ENCODE results near the gene ANKRD2. TPM values are rescaled to one million over a fixed set of nuclear protein-coding genes. Genes with fewer than 3 reads are reported as not detected.

Gene ANKRD2
- total RNA-seq, 2 experiments from 2014 or later = 0.23 TPM; not detected in 1

DNA sequence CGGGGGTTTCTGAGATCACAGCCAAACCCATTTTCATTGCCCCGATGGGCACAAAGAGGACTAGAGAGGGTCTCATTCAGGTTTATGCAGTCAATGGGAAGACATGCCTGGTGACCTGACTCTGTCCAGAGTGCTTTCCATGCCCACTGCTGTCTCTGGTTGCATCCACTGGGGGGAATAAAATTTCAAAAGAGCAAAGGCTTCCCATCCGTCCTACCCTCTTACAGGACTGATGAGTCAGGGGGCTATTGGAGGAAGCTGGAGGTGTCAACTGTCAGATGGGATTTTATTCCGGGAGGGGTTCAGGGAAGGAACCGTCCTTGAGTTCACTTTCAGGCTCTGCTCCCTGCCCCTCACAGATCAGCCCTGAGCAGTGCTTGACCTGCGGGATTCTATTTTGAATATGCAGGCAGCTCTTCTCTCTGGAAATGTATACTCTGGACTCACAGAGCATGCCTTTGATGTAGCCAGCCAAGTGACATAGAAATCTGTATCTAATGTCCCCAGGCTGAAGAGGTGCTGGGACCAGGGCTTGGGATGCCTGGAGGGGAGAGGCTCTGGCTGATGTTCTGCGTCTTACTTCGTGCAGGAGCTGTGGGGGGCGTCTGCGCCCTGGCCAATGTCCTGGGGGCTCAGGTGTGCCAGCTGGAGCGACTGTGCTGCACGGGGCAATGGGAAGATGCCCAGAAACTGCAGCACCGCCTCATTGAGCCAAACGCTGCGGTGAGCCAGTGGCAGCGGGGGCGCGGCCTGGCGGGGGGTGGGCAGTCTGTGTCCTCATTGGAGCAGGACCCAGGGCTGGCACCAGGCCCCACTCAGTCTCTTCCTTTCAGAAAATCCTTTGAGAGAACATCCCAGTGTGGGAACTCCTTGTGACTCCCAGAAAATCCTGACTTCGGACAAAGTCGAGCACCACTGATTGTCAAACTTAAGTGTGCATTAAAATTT, 29.0 kb downstream of the ANKRD2 start:
- ATAC-seq (ENCODE audit: low read depth) (no peak), DNase-seq (no peak)
- Mint-ChIP-seq H3K9me3 (no peaks in the 10 kb centered on the region), H3K4me1 (no peaks in the 10 kb centered on the region), H3K27ac (no peak overlapping the region), H3K36me3 (no peaks in the 10 kb centered on the region), H3K4me3 (no peak overlapping the region), H3K27me3 (peaks cover 7% of the 10 kb centered on the region)
- POLR2A ChIA-PET = no interaction called here

DNA sequence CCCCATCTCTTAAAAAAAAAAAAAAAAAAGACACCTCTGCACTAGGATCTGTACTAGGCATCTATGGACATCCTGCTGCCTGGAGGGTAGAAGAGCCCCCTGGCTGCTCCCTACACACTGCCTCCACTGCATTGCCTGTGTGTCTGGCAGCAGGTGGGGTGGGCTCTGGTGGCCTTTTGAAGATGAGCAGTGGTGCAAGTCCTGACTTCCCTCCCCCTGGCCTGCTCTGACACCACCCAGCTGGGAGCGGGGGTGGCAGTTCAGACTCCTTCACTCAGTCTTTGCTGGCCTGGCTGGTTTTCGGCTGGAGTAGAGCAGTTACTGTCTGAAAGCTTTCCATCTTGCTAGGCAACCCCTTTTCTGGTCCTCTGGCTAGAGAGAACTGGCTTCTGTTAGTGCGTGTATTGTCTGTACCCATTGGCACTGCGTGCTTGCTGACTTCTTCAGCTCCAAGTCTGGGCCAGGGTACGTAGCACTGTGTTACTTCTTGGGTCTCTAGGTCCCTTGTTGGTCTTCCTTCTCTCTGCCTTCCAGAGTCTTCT, 34.6 kb downstream of the ANKRD2 start:
- POLR2A ChIA-PET = no interaction called here
- Mint-ChIP-seq H3K4me3 (no peak overlapping the region), H3K36me3 (no peaks in the 10 kb centered on the region), H3K27ac (no peak overlapping the region), H3K9me3 (no peaks in the 10 kb centered on the region), H3K27me3 (peaks cover 4% of the 10 kb centered on the region), H3K4me1 (no peaks in the 10 kb centered on the region)
- DNase-seq (no peak), ATAC-seq (ENCODE audit: low read depth) (no peak)

DNA sequence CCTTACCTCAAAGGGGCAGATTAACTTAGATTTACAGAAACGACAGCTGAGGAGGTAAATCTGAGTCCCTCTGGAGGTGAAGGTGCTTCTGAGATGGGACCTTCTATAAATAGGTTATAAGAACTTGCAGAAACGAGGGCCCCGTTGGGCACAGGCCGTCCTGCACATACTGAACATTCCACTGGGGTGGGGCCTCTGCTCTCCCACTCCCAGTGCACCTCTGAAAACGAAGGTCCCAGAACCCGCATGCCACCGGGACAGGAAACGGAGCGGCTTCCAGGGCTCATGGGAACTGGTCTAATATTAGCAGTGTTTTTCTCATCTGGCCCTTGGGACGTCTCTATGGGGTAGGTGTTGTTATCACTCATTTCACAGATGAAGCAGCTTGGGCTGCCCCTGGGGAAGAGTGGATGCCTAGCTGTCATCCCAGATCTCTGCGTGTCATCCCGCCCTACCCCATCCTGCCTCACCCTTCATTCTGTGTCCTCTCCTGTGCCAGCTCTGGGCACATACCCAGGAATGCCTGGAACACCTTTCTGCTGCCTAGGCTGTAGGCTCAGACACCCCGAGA, 36.5 kb downstream of the ANKRD2 start:
- H3K27me3 Mint-ChIP-seq = peaks cover 3% of the 10 kb centered on the region

DNA sequence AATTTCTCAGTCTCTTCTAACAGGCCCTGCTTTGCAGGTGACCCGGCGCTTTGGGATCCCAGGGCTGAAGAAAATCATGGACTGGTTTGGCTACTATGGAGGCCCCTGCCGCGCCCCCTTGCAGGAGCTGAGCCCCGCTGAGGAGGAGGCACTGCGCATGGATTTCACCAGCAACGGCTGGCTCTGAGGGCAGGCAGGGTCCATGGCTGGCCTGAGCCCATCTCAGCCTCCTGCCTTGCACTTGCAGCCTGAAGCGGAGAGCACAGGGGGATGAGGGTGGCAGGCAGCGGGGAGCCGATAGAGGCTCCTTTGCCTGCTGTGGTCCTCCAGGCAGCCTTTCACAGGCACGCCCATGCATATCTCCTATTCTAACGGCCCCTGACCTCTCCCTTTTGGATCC, 38.9 kb downstream of the ANKRD2 start:
- no peak for DNase-seq
- Mint-ChIP-seq H3K4me1 (no peaks in the 10 kb centered on the region), H3K4me3 (no peak overlapping the region), H3K9me3 (no peaks in the 10 kb centered on the region), H3K36me3 (no peaks in the 10 kb centered on the region), H3K27ac (no peak overlapping the region), H3K27me3 (no peaks in the 10 kb centered on the region)
- POLR2A ChIA-PET = no interaction called here
- no peak for ATAC-seq (ENCODE audit: low read depth)

More for the DNA sequence above, 36.5 kb downstream of the ANKRD2 start:
- ATAC-seq (ENCODE audit: low read depth) (no peak), DNase-seq (no peak)
- H3K4me3 Mint-ChIP-seq = no peak overlapping the region
- H3K27ac Mint-ChIP-seq = no peak overlapping the region
- no peaks in the 10 kb centered on the region for H3K36me3 Mint-ChIP-seq
- H3K9me3 Mint-ChIP-seq = no peaks in the 10 kb centered on the region
- POLR2A ChIA-PET = no interaction called here
- no peaks in the 10 kb centered on the region for H3K4me1 Mint-ChIP-seq

DNA sequence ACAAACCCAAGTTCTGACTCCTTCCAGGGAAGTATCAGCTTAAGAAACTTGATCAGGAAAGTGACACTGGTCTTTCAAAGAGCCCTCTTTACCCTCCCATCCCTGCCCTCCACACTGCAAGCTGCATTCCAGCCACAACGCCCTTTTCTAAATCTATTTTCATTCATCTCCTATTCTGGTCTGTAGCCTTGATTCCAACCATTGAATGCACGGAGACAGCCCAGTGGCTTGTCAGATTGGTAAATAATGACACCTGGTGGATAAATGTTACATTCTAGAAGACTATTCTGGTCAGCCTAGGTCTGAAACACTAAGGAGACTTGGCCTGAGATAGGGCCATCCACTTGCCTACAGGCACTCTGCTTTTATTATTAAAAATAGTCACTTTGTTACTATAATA, 39.8 kb downstream of the ANKRD2 start:
- Mint-ChIP-seq H3K9me3 (no peaks in the 10 kb centered on the region), H3K27me3 (no peaks in the 10 kb centered on the region), H3K4me1 (no peaks in the 10 kb centered on the region), H3K36me3 (no peaks in the 10 kb centered on the region), H3K27ac (no peak overlapping the region), H3K4me3 (no peak overlapping the region)
- DNase-seq (no peak), ATAC-seq (ENCODE audit: low read depth) (peak; percentile 60)
- POLR2A ChIA-PET = no interaction called here

DNA sequence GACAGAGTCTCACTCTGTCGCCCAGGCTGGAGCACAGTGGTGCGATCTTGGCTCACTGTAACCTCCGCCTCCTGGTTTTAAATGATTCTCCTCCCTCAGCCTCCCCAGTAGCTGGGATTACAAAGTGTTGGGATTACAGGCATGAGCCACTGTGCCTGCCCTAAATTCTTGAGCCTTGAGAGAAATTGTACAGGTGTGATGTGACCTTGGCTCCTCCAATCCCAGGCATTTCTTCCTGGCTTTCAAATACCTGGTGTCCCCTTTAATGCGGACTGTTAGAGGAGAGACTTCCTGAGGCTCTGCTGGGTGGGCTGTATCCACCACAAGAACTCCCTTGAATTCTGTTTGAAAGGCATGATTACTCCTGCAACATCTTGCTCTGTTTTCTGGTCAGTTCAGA, 45.7 kb downstream of the ANKRD2 start:
- Mint-ChIP-seq H3K9me3 (no peaks in the 10 kb centered on the region), H3K36me3 (no peaks in the 10 kb centered on the region), H3K27ac (no peak overlapping the region), H3K4me3 (no peak overlapping the region), H3K4me1 (no peaks in the 10 kb centered on the region), H3K27me3 (no peaks in the 10 kb centered on the region)
- DNase-seq = no peak
- no peak for ATAC-seq (ENCODE audit: low read depth)
- POLR2A ChIA-PET = no interaction called here

DNA sequence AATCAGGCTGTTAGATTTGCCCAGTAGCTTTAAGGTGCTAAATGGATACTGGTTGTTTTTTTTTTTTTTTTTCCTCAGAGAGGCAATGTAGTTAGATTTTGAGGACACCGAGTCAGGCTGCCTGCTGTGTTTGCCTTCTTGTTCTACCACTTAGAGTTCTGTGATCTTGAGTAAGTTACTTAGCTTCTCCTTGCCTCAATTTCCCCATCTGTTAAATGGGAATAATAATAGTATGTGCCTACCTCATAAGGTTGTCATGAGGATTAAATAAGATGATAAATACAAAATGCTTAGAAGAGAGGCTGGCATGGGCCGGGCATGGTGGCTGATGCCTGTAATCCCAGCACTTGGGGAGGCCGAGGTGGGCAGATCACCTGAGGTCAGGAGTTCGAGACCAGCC, 46.2 kb downstream of the ANKRD2 start:
- no peak for DNase-seq
- H3K9me3 Mint-ChIP-seq = no peaks in the 10 kb centered on the region
- H3K36me3 Mint-ChIP-seq = no peaks in the 10 kb centered on the region
- H3K27me3 Mint-ChIP-seq = no peaks in the 10 kb centered on the region
- POLR2A ChIA-PET = no interaction called here
- H3K4me3 Mint-ChIP-seq = no peak overlapping the region
- ATAC-seq (ENCODE audit: low read depth) = no peak
- H3K27ac Mint-ChIP-seq = no peak overlapping the region
- H3K4me1 Mint-ChIP-seq = no peaks in the 10 kb centered on the region

DNA sequence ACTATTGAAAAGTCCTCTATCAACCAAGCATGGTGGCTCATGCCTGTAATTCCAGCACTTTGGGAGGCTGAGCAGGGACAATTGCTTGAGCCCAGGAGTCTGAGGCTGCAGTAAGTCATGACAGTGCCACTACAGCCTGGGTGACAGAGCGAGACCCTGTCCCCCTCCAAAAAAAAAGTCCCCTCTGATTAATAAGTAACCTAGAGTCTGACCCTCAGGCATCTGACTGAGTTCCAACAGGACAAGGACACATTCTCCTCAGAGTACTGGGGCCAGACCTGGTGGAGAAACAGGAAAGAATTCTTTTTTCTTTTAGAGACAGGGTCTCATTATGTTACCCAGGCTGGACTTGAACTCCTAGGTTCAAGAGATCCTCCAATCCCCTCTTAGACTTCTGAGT, 50.7 kb downstream of the ANKRD2 start:
- POLR2A ChIA-PET = no interaction called here
- Mint-ChIP-seq H3K27ac (no peak overlapping the region), H3K27me3 (no peaks in the 10 kb centered on the region), H3K9me3 (no peaks in the 10 kb centered on the region), H3K4me3 (no peak overlapping the region), H3K4me1 (no peaks in the 10 kb centered on the region), H3K36me3 (no peaks in the 10 kb centered on the region)
- no peak for ATAC-seq (ENCODE audit: low read depth)
- DNase-seq = no peak

DNA sequence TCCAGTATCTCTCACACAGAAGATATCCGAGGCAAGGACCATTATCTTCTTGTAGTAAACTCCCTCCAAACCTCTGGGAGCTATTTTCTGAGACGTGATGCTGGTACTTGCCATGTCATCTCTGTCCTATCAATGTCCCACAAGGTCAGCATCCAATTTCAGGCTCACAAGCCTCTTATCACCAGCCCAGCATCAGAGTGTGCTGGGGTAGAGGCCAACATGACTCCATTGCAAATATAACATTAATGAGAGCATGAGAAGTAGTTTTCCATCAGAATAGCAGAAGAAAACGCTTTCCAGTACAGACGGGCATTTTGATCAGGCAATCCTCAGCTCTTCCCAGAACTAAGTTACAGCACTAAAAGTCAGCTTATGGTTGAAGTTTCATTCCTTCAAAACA, 55.2 kb downstream of the ANKRD2 start:
- POLR2A ChIA-PET = no interaction called here
- DNase-seq = no peak
- peaks cover 5% of the 10 kb centered on the region for H3K4me1 Mint-ChIP-seq
- H3K4me3 Mint-ChIP-seq = no peak overlapping the region
- H3K36me3 Mint-ChIP-seq = no peaks in the 10 kb centered on the region
- H3K9me3 Mint-ChIP-seq = peaks cover 1% of the 10 kb centered on the region
- no peaks in the 10 kb centered on the region for H3K27me3 Mint-ChIP-seq
- H3K27ac Mint-ChIP-seq = no peak overlapping the region
- ATAC-seq (ENCODE audit: low read depth) = no peak

DNA sequence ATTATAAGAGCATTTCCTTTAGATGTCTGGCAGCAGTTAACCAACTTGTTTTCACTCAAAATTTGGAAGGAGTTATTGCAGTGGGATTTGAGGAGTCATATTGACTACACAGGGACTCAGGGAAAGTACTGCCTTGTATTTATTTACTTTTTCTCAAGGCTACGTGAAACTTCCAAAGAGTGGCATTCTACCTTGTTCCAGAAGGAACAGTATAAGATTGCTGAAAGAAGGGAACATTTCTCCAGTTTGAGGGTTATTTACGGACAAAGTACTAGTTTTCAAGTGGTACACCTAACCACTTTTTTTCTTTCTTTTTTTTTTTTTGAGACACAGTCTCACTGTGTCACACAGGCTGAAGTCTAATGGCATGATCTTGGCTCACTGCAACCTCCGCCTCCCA, 55.6 kb downstream of the ANKRD2 start:
- H3K9me3 Mint-ChIP-seq = peaks cover 1% of the 10 kb centered on the region
- no peaks in the 10 kb centered on the region for H3K27me3 Mint-ChIP-seq
- H3K4me3 Mint-ChIP-seq = no peak overlapping the region
- POLR2A ChIA-PET = no interaction called here
- no peak overlapping the region for H3K27ac Mint-ChIP-seq
- peaks cover under 1% of the 10 kb centered on the region for H3K36me3 Mint-ChIP-seq
- DNase-seq (no peak), ATAC-seq (ENCODE audit: low read depth) (no peak)
- H3K4me1 Mint-ChIP-seq = peaks cover 10% of the 10 kb centered on the region

DNA sequence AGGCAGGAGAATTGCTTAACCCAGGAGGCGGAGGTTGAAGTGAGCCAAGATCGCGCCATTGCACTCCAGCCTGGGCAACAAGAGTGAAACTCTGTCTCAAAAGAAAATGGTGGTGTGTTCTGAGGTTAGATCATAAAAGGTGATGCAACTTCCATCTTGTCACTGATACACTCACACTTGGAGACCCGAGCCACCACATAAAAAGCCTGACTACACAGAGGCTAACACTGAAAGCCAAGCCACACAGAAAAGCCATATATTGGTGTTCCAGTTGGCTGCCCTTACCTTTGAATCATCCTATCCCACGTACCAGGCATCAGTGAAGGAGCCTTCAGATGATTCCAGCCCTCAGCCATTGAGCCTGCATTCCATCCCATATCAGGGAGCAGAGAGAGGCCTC, 56.7 kb downstream of the ANKRD2 start:
- H3K4me3 Mint-ChIP-seq = no peak overlapping the region
- peaks cover 1% of the 10 kb centered on the region for H3K9me3 Mint-ChIP-seq
- peaks cover 16% of the 10 kb centered on the region for H3K4me1 Mint-ChIP-seq
- POLR2A ChIA-PET = interaction anchor here (0.7 kb wide), 1 partner anchor 121 kb away, joined by 3 read pairs; no protein-coding TSS in a partner anchor
- H3K27ac Mint-ChIP-seq = no peak overlapping the region
- H3K36me3 Mint-ChIP-seq = peaks cover 2% of the 10 kb centered on the region
- DNase-seq (no peak), ATAC-seq (ENCODE audit: low read depth) (no peak)
- no peaks in the 10 kb centered on the region for H3K27me3 Mint-ChIP-seq

DNA sequence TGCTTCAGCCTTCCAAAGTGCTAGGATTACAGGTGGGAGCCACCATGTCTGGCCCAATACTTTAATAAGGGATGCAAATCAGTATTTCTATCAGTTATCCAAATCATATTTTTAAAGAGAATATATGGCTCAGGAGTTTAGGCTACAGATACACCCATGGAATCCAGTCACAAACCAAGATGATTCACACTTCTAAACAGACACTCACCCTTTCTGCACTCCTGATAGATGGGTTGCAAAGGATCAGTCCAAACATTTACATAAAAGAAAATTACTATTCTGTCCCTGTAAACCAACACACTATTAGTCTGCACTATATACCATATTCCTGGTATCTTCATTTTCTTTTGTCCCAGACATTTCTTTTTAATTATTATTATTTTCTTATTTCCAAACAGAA, 58.5 kb downstream of the ANKRD2 start:
- ATAC-seq (ENCODE audit: low read depth) (no peak), DNase-seq (no peak)
- Mint-ChIP-seq H3K4me3 (no peak overlapping the region), H3K9me3 (peaks cover 1% of the 10 kb centered on the region), H3K27me3 (no peaks in the 10 kb centered on the region), H3K4me1 (peaks cover 16% of the 10 kb centered on the region), H3K27ac (no peak overlapping the region), H3K36me3 (peaks cover 2% of the 10 kb centered on the region)
- POLR2A ChIA-PET = interaction anchor here (1.2 kb wide), 1 partner anchor 136 kb away, joined by 3 read pairs; no protein-coding TSS in a partner anchor

DNA sequence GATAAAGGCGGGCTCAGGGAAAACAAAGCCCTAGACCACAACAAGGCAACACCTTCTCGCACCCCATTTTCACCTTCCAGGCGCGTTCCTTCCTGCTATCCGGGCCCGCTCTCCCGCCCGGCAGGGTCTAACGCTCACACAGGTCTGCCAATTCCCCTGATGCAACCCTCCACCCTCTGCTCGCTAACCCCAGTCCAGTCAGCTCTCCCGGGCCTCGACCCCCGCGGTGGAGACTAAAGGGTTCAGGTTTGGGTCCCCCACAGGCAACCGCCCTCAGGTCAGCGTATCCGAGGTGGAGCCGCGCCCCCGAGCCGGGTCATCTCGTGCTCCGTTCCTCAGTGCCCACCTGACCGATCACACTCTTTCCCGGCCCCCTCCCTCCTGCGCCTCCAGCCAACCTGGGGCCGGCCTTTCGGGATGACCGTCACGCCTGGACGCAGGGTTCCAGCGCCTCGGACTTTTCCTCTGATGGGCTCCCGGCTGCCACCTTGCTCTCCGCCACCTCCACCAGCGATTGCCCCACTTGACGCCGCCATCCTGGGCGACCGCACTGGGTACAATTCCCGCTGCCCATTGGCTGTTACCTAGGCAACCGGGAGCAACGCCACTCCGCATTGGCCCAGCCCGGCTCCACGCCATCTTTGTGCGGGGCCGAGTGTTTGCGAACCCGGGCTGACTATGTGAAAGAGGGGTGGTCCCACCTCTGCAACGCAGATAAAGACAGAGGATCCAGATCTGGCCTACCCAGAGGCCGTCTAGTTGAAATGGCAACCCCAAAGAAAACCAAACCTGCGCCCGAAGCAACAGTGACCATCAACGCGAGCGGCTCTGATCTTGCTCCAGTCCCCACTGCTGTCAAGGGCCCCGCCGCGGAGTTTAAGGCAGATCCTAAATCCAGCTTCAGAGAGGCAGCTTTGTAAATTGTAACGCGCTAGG, 60.6 kb downstream of the ANKRD2 start, which contains the start of gene MORN4:
MORN4 (minus strand) TSS at position 552 of the 936 bp plus-strand sequence. CDS start 13,847 bp downstream, outside the sequence.
- peaks cover 1% of the 10 kb centered on the region for H3K9me3 Mint-ChIP-seq
- H3K27me3 Mint-ChIP-seq = no peaks in the 10 kb centered on the region
- DNase-seq (peak; percentile 89), ATAC-seq (ENCODE audit: low read depth) (peak; percentile 98)
- peak within 1 kb of the TSS; percentile 83 for H3K27ac Mint-ChIP-seq
- POLR2A ChIA-PET = interaction anchor here (0.5 to 0.6 kb wide), 2 partner anchors 16 to 163 kb away, joined by 3 read pairs; no protein-coding TSS in a partner anchor
- H3K36me3 Mint-ChIP-seq = peaks cover 2% of the 10 kb centered on the region
- H3K4me3 Mint-ChIP-seq = peak within 1 kb of the TSS; percentile 95
- H3K4me1 Mint-ChIP-seq = peaks cover 16% of the 10 kb centered on the region
